Medulla oblongata (tissue), 1 donor: ENCODE results near the gene SPINK9.
A peak's percentile ranks its signal among the peaks of the same experiment; 100 is the strongest.
"Not testable (repeated sequence)": the region's sequence is repeated elsewhere in the genome, so short reads cannot be mapped to it uniquely, and the experiment has no call there.

Experiments
- DNase-seq: peaks from one replicate; pipeline ENCODE4 v3.0.0-alpha.2; 2015; ENCODE audit errors: extremely low spot score

Gene SPINK9

GRCh38 chr5:148335259-148335658, at the start of gene SPINK9:
Gene SPINK9, plus strand, starts transcription at chr5:148335559. Its CDS starts 55 bp downstream, at chr5:148335614.
- no peak for DNase-seq

GRCh38 chr5:148290271-148291195, 44.8 kb upstream of the SPINK9 start:
- DNase-seq, result peak; percentile 36

GRCh38 chr5:148297731-148298130, 37.6 kb upstream of the SPINK9 start:
- DNase-seq, result no peak

- no peak for DNase-seq
These were observed 28.9 kb upstream of the SPINK9 start for GRCh38 chr5:148306446-148306845.

GRCh38 chr5:148309019-148309418, 26.3 kb upstream of the SPINK9 start:
- no peak for DNase-seq

- DNase-seq, result no peak
These were observed 25.6 kb upstream of the SPINK9 start for GRCh38 chr5:148309746-148310145.

- no peak for DNase-seq
These were observed 23.9 kb upstream of the SPINK9 start for GRCh38 chr5:148311484-148311883.

- no peak for DNase-seq
These were observed 23.2 kb upstream of the SPINK9 start, which contains the start of gene SPINK7 for GRCh38 chr5:148312153-148312552. Gene SPINK7, plus strand, starts transcription at chr5:148312423. Its CDS starts 61 bp downstream, at chr5:148312484.

- no peak for DNase-seq
These were observed 21.2 kb upstream of the SPINK9 start for GRCh38 chr5:148314187-148314586.

- no peak for DNase-seq
These were observed 20.6 kb upstream of the SPINK9 start for GRCh38 chr5:148314731-148315130.

- not testable (repeated sequence) for DNase-seq
These were observed 15.1 kb upstream of the SPINK9 start for GRCh38 chr5:148320011-148320963.

- DNase-seq, result no peak
These were observed 2.0 kb upstream of the SPINK9 start for GRCh38 chr5:148333262-148333849.

GRCh38 chr5:148336704-148337435, 1.5 kb downstream of the SPINK9 start:
- peak; percentile 25 for DNase-seq

GRCh38 chr5:148342371-148343045, 7.1 kb downstream of the SPINK9 start:
- no peak for DNase-seq

GRCh38 chr5:148343046-148343407, 7.7 kb downstream of the SPINK9 start:
- no peak for DNase-seq

- no peak for DNase-seq
These were observed 8.5 kb downstream of the SPINK9 start for GRCh38 chr5:148343603-148344487.

- no peak for DNase-seq
These were observed 12.3 kb downstream of the SPINK9 start for GRCh38 chr5:148347706-148348105.

GRCh38 chr5:148352696-148353095, 17.3 kb downstream of the SPINK9 start:
- no peak for DNase-seq

- DNase-seq, result no peak
These were observed 18.3 kb downstream of the SPINK9 start for GRCh38 chr5:148353634-148354033.

- DNase-seq, result no peak
These were observed 29.0 kb downstream of the SPINK9 start for GRCh38 chr5:148364343-148364742.
